IMR-90 (cell line): Measurements from ENCODE around the gene PPM1L. TPM values are rescaled to one million over a fixed set of nuclear protein-coding genes. Genes with fewer than 3 reads are reported as not detected.

Source experiments
- ATAC-seq: fragments of 200-7000 bp; cut with Tn5 transposase; 2 replicates; pipeline ENCODE4 v1.9.1; 2020; ENCODE audit warnings: low read depth, mild to moderate bottlenecking, moderate library complexity
- BruUV-seq: library from RNA; stranded (reverse); fragments of 400-500 nt; replicated peaks from 2 replicates; lab custom pipeline; 2021; lab: Mats Ljungman, UMichigan
- CTCF ChIA-PET: fragments of 300-600 bp; formaldehyde crosslinking; extraction: SDS; loops from one replicate; lab custom pipeline; 2021; ENCODE audit warnings: antibody characterized with exemption; lab: Yijun Ruan, JAX
- POLR2A ChIA-PET: fragments of 300-600 bp; sonication (Branson Sonifier 250); formaldehyde crosslinking; loops from one replicate; lab custom pipeline; 2022; ENCODE audit warnings: antibody characterized with exemption; ENCODE audit not compliant: unreplicated experiment; lab: Charles Lee
- DNase-seq: peaks from one replicate; pipeline ENCODE4 v3.0.0; 2013
- H2AFZ ChIP-seq: replicated peaks from 2 replicates; pipeline ENCODE3; 2013; ENCODE audit warnings: low read length, mild to moderate bottlenecking; ENCODE audit not compliant: poor library complexity
- H2AK5ac ChIP-seq: 2 replicates; pipeline ENCODE4 v1.6.1; 2013; ENCODE audit warnings: low read depth, low read length, inconsistent platforms
- H2AK9ac ChIP-seq: replicated peaks from 2 replicates; pipeline ENCODE3; 2013; ENCODE audit warnings: mild to moderate bottlenecking, low read depth, low read length, moderate library complexity; ENCODE audit not compliant: poor library complexity
- H2BK120ac ChIP-seq: 2 replicates; pipeline ENCODE4 v1.6.1; 2013; ENCODE audit warnings: low read depth, low read length, inconsistent platforms
- H2BK15ac ChIP-seq: 3 replicates; pipeline ENCODE4 v1.6.1; 2013; ENCODE audit warnings: low read depth, low read length, inconsistent platforms
- H2BK20ac ChIP-seq: 2 replicates; pipeline ENCODE4 v1.6.1; 2013; ENCODE audit warnings: low read depth, mild to moderate bottlenecking, inconsistent platforms, low read length, moderate library complexity
- H2BK5ac ChIP-seq: 2 replicates; pipeline ENCODE4 v1.6.1; 2013; ENCODE audit warnings: mild to moderate bottlenecking, low read depth, low read length, inconsistent platforms; ENCODE audit not compliant: poor library complexity, severe bottlenecking
- H3K14ac ChIP-seq: replicated peaks from 2 replicates; pipeline ENCODE4 v1.6.1; 2013; ENCODE audit warnings: low read depth, low read length, inconsistent platforms
- H3K18ac ChIP-seq: 2 replicates; pipeline ENCODE4 v1.6.1; 2013; ENCODE audit warnings: low read depth, low read length, control low read depth
- H3K23ac ChIP-seq: 2 replicates; pipeline ENCODE4 v1.6.1; 2013; ENCODE audit warnings: low read depth, low read length, inconsistent platforms
- H3K27ac ChIP-seq: 2 replicates; pipeline ENCODE4 v1.5.1; 2013; ENCODE audit warnings: mild to moderate bottlenecking, control low read depth, low read length; ENCODE audit not compliant: insufficient read depth
- H3K27me3 ChIP-seq: 2 replicates; pipeline ENCODE4 v1.6.1; 2013; ENCODE audit warnings: low read length; ENCODE audit not compliant: control insufficient read depth, insufficient read depth
- H3K36me3 ChIP-seq: 2 replicates; pipeline ENCODE4 v1.6.1; 2013; ENCODE audit warnings: low read length, mixed read lengths; ENCODE audit not compliant: control insufficient read depth, insufficient read depth
- H3K4ac ChIP-seq: 2 replicates; pipeline ENCODE4 v1.6.1; 2013; ENCODE audit warnings: low read depth, low read length, inconsistent platforms
- H3K4me1 ChIP-seq: 2 replicates; pipeline ENCODE4 v1.6.1; 2013; ENCODE audit warnings: low read length, mixed read lengths; ENCODE audit not compliant: control insufficient read depth, insufficient read depth
- H3K4me2 ChIP-seq: 2 replicates; pipeline ENCODE4 v1.6.1; 2013; ENCODE audit warnings: low read depth, mild to moderate bottlenecking, control low read depth, low read length, moderate library complexity
- H3K4me3 ChIP-seq: 2 replicates; pipeline ENCODE4 v1.5.1; 2013; ENCODE audit warnings: low read depth, mild to moderate bottlenecking, control low read depth, low read length, moderate library complexity; ENCODE audit not compliant: insufficient read depth
- H3K56ac ChIP-seq: 2 replicates; pipeline ENCODE4 v1.6.1; 2013; ENCODE audit warnings: low read length, inconsistent platforms; ENCODE audit not compliant: insufficient read depth; ENCODE audit errors: extremely low read depth
- H3K79me1 ChIP-seq, 2 experiments: 2 replicates each; pipeline ENCODE4 v1.6.1; 2013; ENCODE audit warnings: low read length in 2 of 2, inconsistent platforms in 1 of 2, low read depth in 1 of 2
- H3K9ac ChIP-seq: 2 replicates; pipeline ENCODE4 v1.6.1; 2013; ENCODE audit warnings: low read depth, low read length, control low read depth
- H3K9me1 ChIP-seq: 2 replicates; pipeline ENCODE4 v1.6.1; 2013; ENCODE audit warnings: low read length, inconsistent platforms; ENCODE audit not compliant: insufficient read depth
- H3K9me3 ChIP-seq: 2 replicates; pipeline ENCODE4 v1.6.1; 2013; ENCODE audit warnings: low read length; ENCODE audit not compliant: control insufficient read depth, insufficient read depth
- H4K20me1 ChIP-seq: 2 replicates; pipeline ENCODE4 v1.6.1; 2013; ENCODE audit warnings: low read length, inconsistent platforms; ENCODE audit not compliant: insufficient read depth
- H4K5ac ChIP-seq: 2 replicates; pipeline ENCODE4 v1.6.1; 2013; ENCODE audit warnings: mild to moderate bottlenecking, low read depth, low read length, control low read depth
- H4K8ac ChIP-seq, 2 experiments: 2 replicates each; pipeline ENCODE4 v1.6.1; 2013; ENCODE audit warnings: low read depth in 2 of 2, low read length in 2 of 2, control low read depth in 1 of 2, inconsistent platforms in 1 of 2
- H4K91ac ChIP-seq: 2 replicates; pipeline ENCODE4 v1.6.1; 2013; ENCODE audit warnings: low read depth, low read length, inconsistent platforms; ENCODE audit not compliant: insufficient read depth
- MXI1 ChIP-seq: IDR thresholded peaks from 2 replicates; pipeline ENCODE4 v1.6.1; 2012; ENCODE audit warnings: low read depth, mild to moderate bottlenecking, low read length, moderate library complexity, borderline replicate concordance
- USF2 ChIP-seq: fragments of 150-350 bp; IDR thresholded peaks from 2 replicates; pipeline ENCODE4 v1.6.1; 2017; ENCODE audit warnings: mild to moderate bottlenecking, antibody characterized with exemption, low read length, low read depth
- whole genome bisulfite sequencing, 2 experiments: methylation state at CpG; one replicate each; pipeline versions ENCODE4 v1.1.5 to v1.1.7; 2013; ENCODE audit warnings: missing lambda C conversion rate in 2 of 2; ENCODE audit not compliant: insufficient read length in 1 of 2; ENCODE audit errors: extremely low coverage in 2 of 2; 5-methylcytosine and 5-hydroxymethylcytosine counted together
- dilution Hi-C: fragments of 300-500 bp; cut with HindIII; formaldehyde crosslinking; loops from one replicate; pipeline ENCODE4 v1.14.3; 2018; ENCODE audit warnings: low sequenced_read_pairs; ENCODE audit not compliant: unreplicated experiment
- in situ Hi-C: fragments of 300-500 bp; cut with MboI; formaldehyde crosslinking; loops from 3 replicates; pipeline ENCODE4 v1.14.3; 2019; ENCODE audit warnings: low sequenced_read_pairs, inconsistent platforms, mixed read lengths
- intact Hi-C: fragments of 100-400 bp; cut with micrococcal nuclease; formaldehyde crosslinking; loops from 2 replicates; pipeline ENCODE4 v1.10.0; 2022
- polyA plus RNA-seq, 3 experiments: library from polyadenylated mRNA; depleted of rRNA; stranded (reverse); fragments of >200 nt; gene quantifications; 2 replicates each; pipeline ENCODE4 v1.2.3, GENCODE V29; 2012; ENCODE audit warnings: low replicate concordance in 1 of 3
- total RNA-seq: library from RNA; depleted of rRNA; stranded (reverse); fragments of >200 nt; gene quantifications from 2 replicates; pipeline ENCODE4 v1.2.3, GENCODE V29; 2012

Gene PPM1L
- total and polyA plus RNA-seq, 2 of the 4 experiments (the other 2 are of a cell fraction), result 0.14 to 0.18 TPM

DNA sequence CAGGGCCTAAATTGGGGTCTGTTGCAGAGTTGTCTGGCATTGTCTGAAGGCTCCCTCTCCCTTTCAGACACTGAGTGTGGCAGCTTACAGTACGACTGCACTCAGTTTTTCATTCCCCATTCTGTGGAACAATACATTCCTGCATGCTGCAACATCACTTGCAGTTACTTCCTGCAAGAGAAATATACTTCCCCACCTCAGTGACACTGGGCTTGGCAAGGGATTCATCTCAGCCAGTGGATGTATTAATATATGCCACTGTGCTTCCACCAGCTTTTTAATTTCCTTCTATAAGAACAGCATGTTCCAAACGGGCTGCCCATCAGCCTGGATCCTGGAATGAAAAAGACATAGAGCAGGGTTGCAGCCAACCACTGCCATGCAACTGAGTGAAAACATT, 326.0 kb downstream of the PPM1L start:
- CTCF ChIA-PET, result interaction anchor here (0.7 kb wide), 1 partner anchor 194 kb away, joined by 7 read pairs; no protein-coding TSS in a partner anchor
- in situ Hi-C loops, result no loop called here

More for the DNA sequence above, 326.0 kb downstream of the PPM1L start:
- Histone ChIP-seq H3K14ac (no peak overlapping the region), H3K9ac (no peak overlapping the region), H3K27me3 (no peaks in the 10 kb centered on the region), H4K20me1 (no peaks in the 10 kb centered on the region), H3K4ac (no peak overlapping the region), H2AK5ac (no peak overlapping the region), H3K23ac (no peak overlapping the region), H4K8ac (no peak overlapping the region), H3K4me3 (no peak overlapping the region), H2BK15ac (no peak overlapping the region), H3K36me3 (no peaks in the 10 kb centered on the region; the same call in 1 of the 2 replicates), H2BK120ac (no peak overlapping the region), H4K91ac (no peak overlapping the region), H3K9me1 (0 out of 2 replicates have a peak, but pooled peaks cover 4% of the 10 kb centered on the region), H3K9me3 (no peaks in the 10 kb centered on the region), H3K79me1 (no peaks in the 10 kb centered on the region), H3K18ac (no peak overlapping the region), H3K4me1 (no peaks in the 10 kb centered on the region), H2BK5ac (no peak overlapping the region), H2AFZ (no peak overlapping the region), H2AK9ac (no peak overlapping the region), H4K5ac (no peak overlapping the region), H3K4me2 (no peak overlapping the region), H3K56ac (no peak overlapping the region), H2BK20ac (no peak overlapping the region), H3K27ac (no peak overlapping the region)
- no TSS peak for BruUV-seq
- no peak for TF ChIP-seq MXI1
- TF ChIP-seq USF2, result no peak
- no peak for DNase-seq
- intact Hi-C loops (no loop called here), dilution Hi-C loops (no loop called here)
- 63% methylated on average over 2 of the region's 2 CpGs; no CpG with 5 or more reads in 1 of the 2 experiments for WGBS, 2 experiments
- ATAC-seq, result no peak
- POLR2A ChIA-PET, result no interaction called here
